GM21367 (cell line): ENCODE results near the gene KATNA1.

ENCODE experiments used
- ATAC-seq: cut with Tn5 transposase; IDR thresholded peaks from one replicate; pipeline ENCODE4 v1.9.1; 2021; ENCODE audit not compliant: unreplicated experiment

Gene KATNA1

GRCh38 chr6:149614337-149614736 lies 34.2 kb downstream of the KATNA1 start:
- ATAC-seq, result no peak

DNA sequence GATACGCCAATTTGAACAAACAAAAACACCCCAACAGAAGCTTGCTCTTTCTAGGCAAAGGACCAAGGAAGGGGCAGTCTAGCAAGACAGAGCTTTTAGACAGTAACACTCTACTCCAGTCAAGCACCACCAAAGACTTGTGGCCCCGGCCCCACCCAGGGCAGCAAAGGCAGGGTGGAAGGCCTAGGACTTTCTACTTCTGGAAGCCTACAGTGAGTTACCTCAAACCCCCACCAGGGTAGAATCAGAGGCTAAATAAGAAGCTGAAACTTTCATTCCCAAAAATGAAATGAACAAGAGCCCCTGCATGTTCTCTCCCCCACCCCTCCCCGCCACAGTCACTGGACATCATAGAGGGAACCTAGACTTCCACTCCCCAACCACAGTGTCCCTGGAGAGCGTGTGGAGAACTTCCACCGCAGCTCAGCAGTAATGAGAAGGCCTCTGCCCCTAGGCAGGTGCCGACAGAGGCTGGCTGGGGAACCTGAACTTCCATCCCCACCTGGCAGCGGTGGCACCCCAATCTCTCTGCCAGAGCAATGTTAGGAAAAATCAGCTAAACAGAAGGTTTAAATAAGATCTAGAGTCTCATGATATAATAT lies 40.0 kb downstream of the KATNA1 start:
- ATAC-seq, result no peak

- ATAC-seq, result no peak
Measured at GRCh38 chr6:149600508-149600907, 48.0 kb downstream of the KATNA1 start.

- ATAC-seq, result no peak
Measured at GRCh38 chr6:149593408-149593807, 55.1 kb downstream of the KATNA1 start.

- ATAC-seq, result no peak
Measured at GRCh38 chr6:149592983-149593382, 55.5 kb downstream of the KATNA1 start.

- ATAC-seq, result no peak
Measured at GRCh38 chr6:149586149-149586548, 62.4 kb downstream of the KATNA1 start.

DNA sequence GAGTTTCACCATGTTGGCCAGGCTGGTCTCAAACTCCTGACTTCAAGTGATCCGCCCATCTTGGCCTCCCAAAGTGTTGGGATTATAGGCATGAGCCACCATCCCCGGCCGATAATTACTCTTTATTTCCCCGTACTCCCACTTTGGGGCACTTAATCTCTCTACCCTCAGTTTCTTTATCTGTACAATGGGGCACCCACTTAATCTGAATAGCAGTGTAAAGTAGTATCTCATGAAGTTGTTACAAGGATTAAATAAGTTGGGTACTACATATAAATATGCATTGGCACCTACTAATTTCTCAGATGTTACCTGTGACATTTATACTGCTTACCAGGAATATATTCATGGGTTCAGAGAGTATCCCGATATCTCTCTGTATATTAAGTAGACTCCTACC lies 67.2 kb downstream of the KATNA1 start:
- ATAC-seq, result no peak

- no peak for ATAC-seq
Measured at GRCh38 chr6:149580880-149581279, 67.6 kb downstream of the KATNA1 start.

DNA sequence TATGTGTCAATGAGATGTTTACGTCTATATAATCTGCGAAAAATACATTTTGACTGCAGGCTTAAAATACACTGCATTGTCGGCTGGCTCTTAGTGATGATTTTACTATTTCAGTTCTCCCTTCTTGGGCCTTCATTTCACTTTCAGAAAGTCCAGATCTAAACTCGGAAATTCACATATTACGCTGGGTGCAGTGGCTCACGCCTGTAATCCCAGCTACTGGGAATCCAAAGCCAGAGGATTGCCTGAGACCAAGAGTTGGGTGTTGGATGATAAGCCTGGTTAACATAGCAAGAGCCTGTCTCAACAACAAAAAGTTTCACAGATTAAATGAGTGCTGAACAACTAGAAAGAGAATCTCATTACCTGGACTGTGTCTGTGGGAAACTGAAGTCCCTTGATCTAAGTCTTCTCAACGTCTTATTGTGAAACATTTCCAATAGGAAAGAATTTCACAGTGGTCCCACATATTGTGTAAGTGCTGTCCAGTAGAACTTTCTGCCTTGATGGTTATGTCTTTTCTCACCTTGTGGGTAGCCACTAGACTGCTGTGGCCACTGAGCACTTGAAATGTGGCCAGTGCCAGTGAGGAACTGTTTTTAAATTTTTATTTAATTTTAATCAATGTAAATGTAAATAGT lies 80.4 kb downstream of the KATNA1 start:
- ATAC-seq, result no peak

GRCh38 chr6:149567194-149567586 lies 81.3 kb downstream of the KATNA1 start:
- ATAC-seq, result no peak

DNA sequence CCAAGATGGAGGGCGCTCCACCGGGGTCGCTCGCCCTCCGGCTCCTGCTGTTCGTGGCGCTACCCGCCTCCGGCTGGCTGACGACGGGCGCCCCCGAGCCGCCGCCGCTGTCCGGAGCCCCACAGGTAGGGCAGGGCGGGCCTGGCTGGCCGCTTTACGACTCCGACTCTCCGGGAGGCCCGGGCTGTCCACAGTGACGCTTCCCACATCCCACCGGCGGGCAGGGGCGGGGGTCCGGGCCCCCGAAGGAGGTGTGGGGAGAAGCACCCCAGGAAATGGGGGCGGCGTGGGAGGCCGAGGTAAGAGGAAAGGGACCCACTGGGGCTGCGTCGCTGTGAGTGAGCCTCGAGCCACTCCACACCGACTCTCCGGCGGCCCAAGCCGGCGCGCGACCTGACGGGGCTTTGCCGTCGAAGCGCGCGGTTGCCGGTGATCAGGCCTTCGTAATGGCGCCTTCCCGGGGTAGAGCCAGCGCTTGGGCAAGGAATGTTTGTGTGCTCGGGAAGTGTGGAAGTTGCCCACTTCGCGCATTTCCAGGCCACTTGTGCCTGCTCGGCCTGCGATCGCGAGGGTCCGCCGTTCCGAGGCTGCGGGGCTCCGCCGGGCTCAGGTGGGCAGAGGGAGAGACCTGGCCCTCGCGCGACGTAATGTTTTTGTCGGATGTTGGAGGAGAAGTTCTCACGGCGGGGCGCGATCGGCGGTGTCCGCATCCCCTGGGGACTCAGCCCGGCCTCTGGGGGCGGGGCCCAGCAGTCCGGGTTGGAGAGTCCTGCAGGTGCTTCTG lies 81.9 kb downstream of the KATNA1 start:
- peak; percentile 6 for ATAC-seq

GRCh38 chr6:149565527-149566409 lies 82.7 kb downstream of the KATNA1 start, which contains the start of gene GINM1:
TSS of gene GINM1 (plus strand) at chr6:149566375. CDS start at chr6:149566415, 40 bp downstream.
- ATAC-seq, result peak; percentile 68

GRCh38 chr6:149563928-149564325 lies 84.6 kb downstream of the KATNA1 start:
- no peak for ATAC-seq

- ATAC-seq, result no peak
Measured at GRCh38 chr6:149563203-149563927, 85.1 kb downstream of the KATNA1 start.

DNA sequence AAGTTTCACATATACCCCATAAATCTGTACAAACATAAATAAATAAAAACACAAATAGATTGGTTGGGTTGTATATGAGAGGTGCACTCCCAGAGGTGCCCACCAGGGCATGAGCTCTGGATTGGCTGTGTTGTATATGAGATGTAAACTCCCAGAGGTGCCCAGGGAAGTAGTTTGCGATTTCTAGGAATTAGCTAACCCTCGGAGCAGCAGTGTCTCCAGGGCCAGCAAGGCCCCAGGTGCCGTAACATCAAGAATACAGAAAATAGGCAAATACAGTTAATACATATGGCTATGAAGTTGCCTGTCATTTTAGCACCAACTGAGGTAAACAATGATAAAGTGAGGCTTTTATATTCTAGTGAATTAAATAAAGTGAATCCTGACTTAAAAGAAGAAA lies 87.8 kb downstream of the KATNA1 start:
- ATAC-seq, result no peak

DNA sequence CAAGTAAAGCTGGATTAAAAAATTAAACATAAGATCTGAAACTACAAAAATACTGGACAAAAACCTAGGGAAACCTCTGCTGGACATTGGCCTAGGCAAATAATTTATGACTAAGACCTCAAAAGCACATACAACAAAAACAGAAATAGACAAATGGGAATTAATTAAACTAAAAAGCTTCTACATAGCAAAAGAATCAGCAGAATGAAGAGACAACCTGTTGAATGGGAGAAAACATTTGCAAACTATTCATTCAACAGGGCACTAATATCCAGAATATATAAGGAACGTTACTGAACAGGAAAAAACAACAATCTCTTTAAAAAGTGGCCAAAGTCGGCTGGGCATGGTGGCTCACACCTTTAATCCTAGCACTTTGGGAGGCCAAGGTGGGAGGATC lies 89.1 kb downstream of the KATNA1 start:
- ATAC-seq, result no peak

- no peak for ATAC-seq
Measured at GRCh38 chr6:149558029-149558428, 90.5 kb downstream of the KATNA1 start.

DNA sequence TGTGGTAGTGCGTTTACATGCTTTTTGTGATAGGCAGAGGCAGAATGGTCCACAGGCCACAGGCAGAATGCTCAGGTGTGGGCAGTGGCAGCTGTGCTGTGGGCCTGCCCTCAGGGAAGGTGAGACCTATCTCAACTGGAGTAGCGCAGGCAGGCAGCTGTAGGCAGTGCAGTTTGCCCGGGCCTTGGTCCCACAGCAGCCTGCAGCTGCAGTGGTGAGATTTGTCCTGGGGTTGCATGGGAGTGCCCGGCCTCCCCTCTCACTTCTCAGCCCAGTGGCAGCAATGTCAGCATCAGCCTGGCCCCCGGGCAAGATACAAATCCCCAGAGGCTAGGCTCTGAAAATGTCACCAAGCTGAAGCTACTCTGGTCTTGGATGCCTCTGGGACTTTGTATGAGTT lies 96.6 kb downstream of the KATNA1 start:
- no peak for ATAC-seq

GRCh38 chr6:149545754-149546471 lies 102.6 kb downstream of the KATNA1 start, which contains the start of gene PPIL4:
TSS of gene PPIL4 (minus strand) at chr6:149546043. CDS start at chr6:149546005, 38 bp downstream.
- ATAC-seq, result peak; percentile 74
